Smooth muscle cell (in vitro differentiated cells): ENCODE data around the gene TSPY10. TPM values are rescaled to one million over a fixed set of nuclear protein-coding genes. Genes with fewer than 3 reads are reported as not detected.
"Not testable (repeated sequence)": the region's sequence is repeated elsewhere in the genome, so short reads cannot be mapped to it uniquely, and the experiment has no call there.

Experiments
- DNase-seq: peaks from one replicate; lab custom pipeline; 2025; ENCODE audit not compliant: unreplicated experiment; lab: John Stamatoyannopoulos, UW
- H2AFZ ChIP-seq: fragments of 200-600 bp; sonication (generic); 2 replicates; pipeline ENCODE4 v1.6.0; 2016; ENCODE audit warnings: antibody characterized with exemption, low read depth, mild to moderate bottlenecking
- H3F3A ChIP-seq: fragments of 200-600 bp; sonication (generic); 2 replicates; pipeline ENCODE4 v1.6.0; 2017; ENCODE audit warnings: antibody characterized with exemption, low read depth
- H3K27ac ChIP-seq: fragments of 200-600 bp; sonication (generic); 2 replicates; pipeline ENCODE4 v1.5.1; 2016; ENCODE audit warnings: low read depth, mild to moderate bottlenecking
- H3K27me3 ChIP-seq: fragments of 200-600 bp; sonication (generic); 2 replicates; pipeline ENCODE4 v1.6.1; 2016; ENCODE audit warnings: low read depth, mild to moderate bottlenecking
- H3K36me3 ChIP-seq: fragments of 200-600 bp; sonication (generic); 2 replicates; pipeline ENCODE4 v1.5.1; 2016; ENCODE audit warnings: low read depth
- H3K4me1 ChIP-seq: fragments of 200-600 bp; sonication (generic); 2 replicates; pipeline ENCODE4 v1.5.1; 2016; ENCODE audit warnings: low read depth
- H3K4me2 ChIP-seq: fragments of 200-600 bp; sonication (generic); 2 replicates; pipeline ENCODE4 v1.6.0; 2016; ENCODE audit warnings: mild to moderate bottlenecking
- H3K4me3 ChIP-seq: fragments of 200-600 bp; sonication (generic); 2 replicates; pipeline ENCODE4 v1.5.1; 2016; ENCODE audit warnings: mild to moderate bottlenecking
- H3K79me2 ChIP-seq: fragments of 200-600 bp; sonication (generic); 2 replicates; pipeline ENCODE4 v1.6.0; 2016; ENCODE audit warnings: low read depth, mild to moderate bottlenecking
- H3K9ac ChIP-seq: fragments of 200-600 bp; sonication (generic); 2 replicates; pipeline ENCODE4 v1.6.0; 2016; ENCODE audit warnings: low read depth
- H3K9me3 ChIP-seq: fragments of 200-600 bp; sonication (generic); replicated peaks from 2 replicates; pipeline ENCODE4 v1.5.1; 2016; ENCODE audit warnings: low read depth
- H4K20me1 ChIP-seq: fragments of 200-600 bp; sonication (generic); 2 replicates; pipeline ENCODE4 v1.6.0; 2016; ENCODE audit warnings: low read depth
- WGBS: methylation state at CpG from one replicate; pipeline ENCODE4 v1.1.7; 2016; ENCODE audit warnings: low lambda C conversion rate; 5-methylcytosine and 5-hydroxymethylcytosine counted together
- polyA plus RNA-seq: library from polyadenylated mRNA; unstranded; fragments of >200 nt; fragmentation: Nextera tagmentation; extraction: Ambion mirVana; gene quantifications from 2 replicates; pipeline ENCODE4 v1.2.1, GENCODE V29; 2016
- total RNA-seq: library from RNA; depleted of rRNA; stranded (reverse); fragments of >200 nt; gene quantifications from 2 replicates; pipeline ENCODE4 v1.2.3, GENCODE V29; 2014

The TSPY10 gene
- total RNA-seq (not detected in 2 replicates), polyA plus RNA-seq (not detected in 2 replicates)

- not testable (repeated sequence) for H3K9me3 ChIP-seq, H3K4me1 ChIP-seq, H3K4me2 ChIP-seq, H3K4me3 ChIP-seq, H3K9ac ChIP-seq, H4K20me1 ChIP-seq, H3K27ac ChIP-seq, H2AFZ ChIP-seq, DNase-seq, H3K27me3 ChIP-seq, H3K79me2 ChIP-seq, H3F3A ChIP-seq, H3K36me3 ChIP-seq
- no CpG with 5 or more reads among the region's 26 CpGs for WGBS
These were observed at the start of gene TSPY10 for GRCh38 chrY:9527580-9527979. TSS of gene TSPY10 (plus strand) at chrY:9527880. CDS start at chrY:9527926, 46 bp downstream.

- no CpG with 5 or more reads among the region's 26 CpGs for WGBS
- not testable (repeated sequence) for H4K20me1 ChIP-seq, H3K4me3 ChIP-seq, H3F3A ChIP-seq, H3K9ac ChIP-seq, H3K9me3 ChIP-seq, H2AFZ ChIP-seq, H3K27me3 ChIP-seq, H3K27ac ChIP-seq, H3K4me2 ChIP-seq, H3K79me2 ChIP-seq, H3K36me3 ChIP-seq, H3K4me1 ChIP-seq, DNase-seq
These were observed 40.7 kb upstream of the TSPY10 start, which contains the start of gene TSPY9 for GRCh38 chrY:9486967-9487366. TSS of gene TSPY9 (plus strand) at chrY:9487267. CDS start at chrY:9487313, 46 bp downstream.

GRCh38 chrY:9504396-9504795 lies 23.3 kb upstream of the TSPY10 start:
- no CpG with 5 or more reads among the region's 6 CpGs for WGBS
- H3K79me2 ChIP-seq = not testable (repeated sequence)

GRCh38 chrY:9516287-9516686 lies 11.4 kb upstream of the TSPY10 start:
- H3K4me1 ChIP-seq, H3K4me3 ChIP-seq, DNase-seq, H3F3A ChIP-seq, H3K36me3 ChIP-seq, H2AFZ ChIP-seq, H3K27me3 ChIP-seq, H3K9me3 ChIP-seq, H4K20me1 ChIP-seq, H3K4me2 ChIP-seq, H3K9ac ChIP-seq, H3K79me2 ChIP-seq, H3K27ac ChIP-seq: not testable (repeated sequence)
- no CpG with 5 or more reads among the region's 12 CpGs for WGBS

More at GRCh38 chrY:9504396-9504795, 23.3 kb upstream of the TSPY10 start:
- H4K20me1 ChIP-seq, H3F3A ChIP-seq, H3K4me3 ChIP-seq, H3K9me3 ChIP-seq, H3K9ac ChIP-seq, DNase-seq, H3K27ac ChIP-seq, H3K36me3 ChIP-seq, H3K27me3 ChIP-seq, H2AFZ ChIP-seq, H3K4me2 ChIP-seq, H3K4me1 ChIP-seq: not testable (repeated sequence)

Other genes with a start within 250 kb of the TSPY10 start
- gene TSPY4, start 190.4 kb upstream of the TSPY10 start, total RNA-seq = not detected in 2 replicates
- gene TSPY4, start 190.4 kb upstream of the TSPY10 start, polyA plus RNA-seq = not detected in 2 replicates
- gene TSPY8, start 170.1 kb upstream of the TSPY10 start, total RNA-seq = not detected in 2 replicates
- gene TSPY8, start 170.1 kb upstream of the TSPY10 start, polyA plus RNA-seq = not detected in 2 replicates
- gene TSPY3, start 129.5 kb upstream of the TSPY10 start, total RNA-seq = not detected in 2 replicates
- gene TSPY3, start 129.5 kb upstream of the TSPY10 start, polyA plus RNA-seq = not detected in 2 replicates
- not detected in 2 replicates for gene TSPY1, start 60.9 kb upstream of the TSPY10 start, total RNA-seq
- gene TSPY1, start 60.9 kb upstream of the TSPY10 start, polyA plus RNA-seq = not detected in 2 replicates
- not detected in 2 replicates for gene TSPY9, start 40.6 kb upstream of the TSPY10 start, total RNA-seq
- gene TSPY9, start 40.6 kb upstream of the TSPY10 start, polyA plus RNA-seq = not detected in 2 replicates